DOHH2 (cell line): Measurements from ENCODE around the gene SPOCK1.

Source experiments
- H3F3A ChIP-seq: fragments of 200-600 bp; sonication (generic), shearing (Covaris generic); 2 replicates; pipeline ENCODE4 v1.6.0; 2016; ENCODE audit warnings: antibody characterized with exemption, mild to moderate bottlenecking; ENCODE audit not compliant: control insufficient read depth, insufficient read depth
- H3K27ac ChIP-seq: fragments of 200-600 bp; sonication (generic); 2 replicates; pipeline ENCODE4 v1.5.1; 2014; ENCODE audit warnings: low read depth, mild to moderate bottlenecking, low read length, moderate library complexity
- H3K27me3 ChIP-seq: fragments of 200-600 bp; sonication (generic); 2 replicates; pipeline ENCODE4 v1.6.1; 2014; ENCODE audit warnings: mild to moderate bottlenecking, low read length, mixed read lengths; ENCODE audit not compliant: control insufficient read depth
- H3K36me3 ChIP-seq: fragments of 200-600 bp; sonication (generic); 2 replicates; pipeline ENCODE4 v1.6.1; 2014; ENCODE audit warnings: mild to moderate bottlenecking, low read length, moderate library complexity, mixed read lengths; ENCODE audit not compliant: control insufficient read depth
- H3K4me1 ChIP-seq: fragments of 200-600 bp; sonication (generic); 2 replicates; pipeline ENCODE4 v1.6.1; 2014; ENCODE audit warnings: mild to moderate bottlenecking, low read length, mixed read lengths; ENCODE audit not compliant: control insufficient read depth
- H3K4me2 ChIP-seq: fragments of 200-600 bp; sonication (generic); 2 replicates; pipeline ENCODE4 v1.6.0; 2014; ENCODE audit warnings: mild to moderate bottlenecking, low read length, moderate library complexity
- H3K4me3 ChIP-seq: fragments of 200-600 bp; sonication (generic); 2 replicates; pipeline ENCODE4 v1.5.1; 2014; ENCODE audit warnings: mild to moderate bottlenecking, low read length, mixed read lengths
- H3K79me2 ChIP-seq: fragments of 200-600 bp; sonication (generic); 2 replicates; pipeline ENCODE4 v1.6.1; 2014; ENCODE audit warnings: mild to moderate bottlenecking, low read length, mixed read lengths; ENCODE audit not compliant: control insufficient read depth
- H3K9me2 ChIP-seq: fragments of 200-600 bp; sonication (generic); replicated peaks from 2 replicates; pipeline ENCODE4 v1.6.1; 2014; ENCODE audit warnings: mild to moderate bottlenecking, low read length, mixed read lengths; ENCODE audit not compliant: control insufficient read depth
- H3K9me3 ChIP-seq: fragments of 200-600 bp; sonication (generic); 2 replicates; pipeline ENCODE4 v1.6.1; 2014; ENCODE audit warnings: antibody characterized with exemption, low read length, mixed read lengths; ENCODE audit not compliant: control insufficient read depth, insufficient read depth
- H4K20me1 ChIP-seq: fragments of 200-600 bp; sonication (generic); 2 replicates; pipeline ENCODE4 v1.6.0; 2014; ENCODE audit warnings: low read depth, mild to moderate bottlenecking, antibody characterized with exemption, low read length, moderate library complexity; ENCODE audit not compliant: control insufficient read depth, insufficient read depth
- CTCF ChIP-seq: fragments of 200-600 bp; sonication (generic); IDR thresholded peaks from one replicate; pipeline ENCODE4 v1.5.1; 2014; ENCODE audit warnings: antibody characterized with exemption, mild to moderate bottlenecking, low read depth, low read length; ENCODE audit not compliant: poor library complexity, severe bottlenecking
- EZH2phosphoT487 ChIP-seq: fragments of 200-600 bp; sonication (generic); IDR thresholded peaks from 2 replicates; pipeline ENCODE4 v1.6.1; 2017; ENCODE audit warnings: borderline replicate concordance, mild to moderate bottlenecking, antibody characterized with exemption, low read length, moderate library complexity, mixed read lengths

SPOCK1 gene

GRCh38 chr5:137022725-137023124 lies 476.4 kb downstream of the SPOCK1 start:
- Histone ChIP-seq H3K36me3 (no peaks in the 10 kb centered on the region), H3K9me2 (no peaks in the 10 kb centered on the region), H3K9me3 (no peaks in the 10 kb centered on the region), H3K27ac (no peak overlapping the region), H3K4me2 (no peak overlapping the region), H3K4me1 (peaks cover 28% of the 10 kb centered on the region), H3K4me3 (no peak overlapping the region), H4K20me1 (no peaks in the 10 kb centered on the region), H3K27me3 (no peaks in the 10 kb centered on the region), H3K79me2 (no peaks in the 10 kb centered on the region), H3F3A (no peaks in the 10 kb centered on the region)
- TF ChIP-seq EZH2phosphoT487 (no peak), CTCF (no peak)

GRCh38 chr5:137022043-137022442 lies 477.1 kb downstream of the SPOCK1 start:
- Histone ChIP-seq H3K27me3 (no peaks in the 10 kb centered on the region), H3K27ac (no peak overlapping the region), H3K4me3 (no peak overlapping the region), H3K79me2 (no peaks in the 10 kb centered on the region), H3K36me3 (no peaks in the 10 kb centered on the region), H4K20me1 (no peaks in the 10 kb centered on the region), H3K9me2 (no peaks in the 10 kb centered on the region), H3K4me2 (no peak overlapping the region), H3K9me3 (no peaks in the 10 kb centered on the region), H3K4me1 (peaks cover 29% of the 10 kb centered on the region), H3F3A (no peaks in the 10 kb centered on the region)
- TF ChIP-seq CTCF (no peak), EZH2phosphoT487 (no peak)

- Histone ChIP-seq H3K27ac (no peak overlapping the region), H3F3A (0 out of 2 replicates have a peak, but pooled peaks cover 2% of the 10 kb centered on the region), H3K9me3 (no peaks in the 10 kb centered on the region), H4K20me1 (no peaks in the 10 kb centered on the region), H3K4me1 (peaks cover 40% of the 10 kb centered on the region), H3K4me3 (no peak overlapping the region), H3K4me2 (no peak overlapping the region), H3K36me3 (no peaks in the 10 kb centered on the region), H3K9me2 (no peaks in the 10 kb centered on the region), H3K27me3 (no peaks in the 10 kb centered on the region), H3K79me2 (no peaks in the 10 kb centered on the region)
- no peak for TF ChIP-seq EZH2phosphoT487
- TF ChIP-seq CTCF = no peak
Observed at GRCh38 chr5:137019229-137019628, 479.9 kb downstream of the SPOCK1 start.
